K562 (cell line): ENCODE data around the gene CTDSPL2. TPM values are rescaled to one million over a fixed set of nuclear protein-coding genes. Genes with fewer than 3 reads are reported as not detected.

Experiments
- ATAC-seq: fragments of 200-7000 bp; cut with Tn5 transposase; 3 replicates; pipeline ENCODE4 v1.9.1; 2020; ENCODE audit warnings: moderate library complexity
- BruUV-seq: library from RNA; stranded (reverse); fragments of 400-500 nt; replicated peaks from 2 replicates; lab custom pipeline; 2021; lab: Mats Ljungman, UMichigan
- CTCF ChIA-PET: fragments of 300-600 bp; formaldehyde crosslinking; extraction: SDS; loops from one replicate; lab custom pipeline; 2021; ENCODE audit warnings: low intra/inter-chr PET ratio; lab: Yijun Ruan, JAX
- POLR2A ChIA-PET: fragments of 300-600, 350-650 bp; sonication (Branson Sonifier 250); formaldehyde crosslinking; extraction: SDS; loops from one replicate; lab custom pipeline; 2021; ENCODE audit warnings: antibody characterized with exemption, inconsistent platforms; lab: Yijun Ruan, JAX
- DNase-seq, 4 experiments: peaks; one replicate each; pipeline versions ENCODE4 v3.0.0 to v3.0.0-alpha.2; 2011 to 2018; ENCODE audit warnings: low spot score in 3 of 4, mixed read lengths in 3 of 4; ENCODE audit errors: extremely low read depth in 1 of 4
- FAIRE-seq: peaks from 2 replicates; lab custom pipeline; 2011; peaks lifted over from hg19 to GRCh38; lab: Jason Lieb, UNC
- H2AFZ ChIP-seq: 2 replicates; pipeline ENCODE4 v1.6.0; 2011; ENCODE audit warnings: low read depth, low read length, control low read depth, inconsistent platforms
- H3K27ac ChIP-seq: fragments of 200-600 bp; 3 replicates; pipeline ENCODE4 v1.8.0; 2011; ENCODE audit warnings: low read depth, mild to moderate bottlenecking, control low read depth, inconsistent platforms, low read length, moderate library complexity, mixed read lengths; ENCODE audit errors: extremely low read depth
- H3K27me3 ChIP-seq, 2 experiments: fragments of 300-600 bp in 1 of 2; 2 replicates in 1 of 2; 3 replicates in 1 of 2; pipeline versions ENCODE4 v1.6.0 to v1.8.0; 2011; ENCODE audit warnings: inconsistent platforms in 2 of 2, low read length in 2 of 2, mild to moderate bottlenecking in 1 of 2, mixed read lengths in 1 of 2, moderate library complexity in 1 of 2; ENCODE audit not compliant: control insufficient read depth in 2 of 2, insufficient read depth in 2 of 2
- H3K36me3 ChIP-seq: fragments of 300-600 bp; 3 replicates; pipeline ENCODE4 v1.8.0; 2011; ENCODE audit warnings: mild to moderate bottlenecking, low read length, inconsistent platforms; ENCODE audit not compliant: control insufficient read depth, insufficient read depth
- H3K4me1 ChIP-seq, 2 experiments: fragments of 200-600 bp in 1 of 2; replicated peaks in 1 of 2; 2 replicates in 1 of 2; 3 replicates in 1 of 2; pipeline versions ENCODE4 v1.5.1 to v1.8.0; 2011; ENCODE audit warnings: inconsistent platforms in 2 of 2, low read length in 2 of 2, mild to moderate bottlenecking in 1 of 2, mixed read lengths in 1 of 2, moderate library complexity in 1 of 2; ENCODE audit not compliant: control insufficient read depth in 2 of 2, insufficient read depth in 2 of 2
- H3K4me2 ChIP-seq: 2 replicates; pipeline ENCODE4 v1.6.1; 2011; ENCODE audit warnings: low read length, control low read depth, inconsistent platforms, mixed read lengths; ENCODE audit not compliant: insufficient read depth
- H3K4me3 ChIP-seq: fragments of 200-600 bp; sonication (generic), shearing (Covaris generic); 2 replicates; pipeline ENCODE4 v1.5.1; 2016; ENCODE audit warnings: control low read depth, inconsistent platforms
- H3K79me2 ChIP-seq: fragments of 200-600 bp; 3 replicates; pipeline ENCODE4 v1.8.0; 2011; ENCODE audit warnings: low read length, inconsistent platforms; ENCODE audit not compliant: control insufficient read depth, insufficient read depth
- H3K9ac ChIP-seq, 2 experiments: 2 replicates each; pipeline versions ENCODE4 v1.6.0 to v1.6.1; 2011; ENCODE audit warnings: low read depth in 2 of 2, low read length in 2 of 2, control low read depth in 1 of 2, inconsistent platforms in 1 of 2, mild to moderate bottlenecking in 1 of 2, mixed read lengths in 1 of 2; ENCODE audit not compliant: insufficient read depth in 1 of 2
- H3K9me1 ChIP-seq: one replicate; pipeline ENCODE4 v1.6.0; 2011; ENCODE audit warnings: inconsistent platforms, mild to moderate bottlenecking, low read length, moderate library complexity; ENCODE audit not compliant: control insufficient read depth, insufficient read depth
- H3K9me3 ChIP-seq: replicated peaks from 2 replicates; pipeline ENCODE4 v1.5.1; 2011; ENCODE audit warnings: low read depth, low read length, inconsistent platforms; ENCODE audit not compliant: control insufficient read depth, insufficient read depth
- H4K20me1 ChIP-seq: replicated peaks from 2 replicates; pipeline ENCODE4 v1.6.1; 2011; ENCODE audit warnings: low read length, inconsistent platforms, mixed read lengths; ENCODE audit not compliant: control insufficient read depth, insufficient read depth
- BCL6 ChIP-seq: fragments of 250-450 bp; sonication (Bioruptor Pico); IDR thresholded peaks from 2 replicates; pipeline ENCODE4 v1.4.0; 2020
- EWSR1 ChIP-seq: fragments of 450-650 bp; IDR thresholded peaks from 2 replicates; pipeline ENCODE4 v1.6.1; 2018; ENCODE audit warnings: borderline replicate concordance, mild to moderate bottlenecking, low read depth, moderate library complexity; ENCODE audit not compliant: partially characterized antibody
- FOSL1 ChIP-seq: fragments of 200-800 bp; sonication (Bioruptor generic); conservative IDR thresholded peaks from 2 replicates; pipeline ENCODE4 v1.6.1; 2016; ENCODE audit warnings: missing genetic modification characterization, missing compliant biosample characterization
- MEIS2 ChIP-seq: fragments of 450-650 bp; IDR thresholded peaks from 2 replicates; pipeline ENCODE4 v1.6.1; 2014; ENCODE audit warnings: mild to moderate bottlenecking; ENCODE audit not compliant: partially characterized antibody
- MIER1 ChIP-seq: fragments of 450-650 bp; IDR thresholded peaks from 2 replicates; pipeline ENCODE4 v1.6.1; 2016; ENCODE audit warnings: antibody characterized with exemption, mild to moderate bottlenecking, low read depth
- TAF9B ChIP-seq: fragments of 450-650 bp; IDR thresholded peaks from 2 replicates; pipeline ENCODE4 v1.6.1; 2018; ENCODE audit warnings: mild to moderate bottlenecking; ENCODE audit not compliant: partially characterized antibody
- TAL1 ChIP-seq: fragments of 450-650 bp; IDR thresholded peaks from 2 replicates; pipeline ENCODE4 v1.6.1; 2016; ENCODE audit warnings: mild to moderate bottlenecking
- TRIM28 ChIP-seq: fragments of 450-650 bp; IDR thresholded peaks from 2 replicates; pipeline ENCODE4 v1.6.1; 2017
- XRCC4 ChIP-seq: IDR thresholded peaks from one replicate; pipeline ENCODE4 v1.6.1; 2011; ENCODE audit not compliant: insufficient read depth, insufficient read length; ENCODE audit errors: extremely low read depth
- XRCC5 ChIP-seq: fragments of 200-400 bp; formaldehyde crosslinking; IDR thresholded peaks from 2 replicates; pipeline ENCODE4 v1.6.1; 2017; ENCODE audit warnings: low read depth, mild to moderate bottlenecking, low read length
- ZNF57 ChIP-seq: fragments of 450-650 bp; formaldehyde crosslinking; IDR thresholded peaks from 2 replicates; pipeline ENCODE4 v1.4.0; 2020; ENCODE audit warnings: mild to moderate bottlenecking, moderate library complexity
- WGBS: fragments of 100-300 bp; shearing (Covaris generic); methylation state at CpG from one replicate; pipeline ENCODE4 v1.1.6; 2016; ENCODE audit warnings: low coverage, mixed read lengths; ENCODE audit not compliant: insufficient coverage; ENCODE audit errors: missing lambda C conversion rate; 5-methylcytosine and 5-hydroxymethylcytosine counted together
- in situ Hi-C: fragments of 300-500 bp; cut with MboI; formaldehyde crosslinking; loops from 4 replicates; pipeline ENCODE4 v1.15.0; 2018; ENCODE audit warnings: inconsistent platforms, mixed read lengths
- intact Hi-C: fragments of 100-400 bp; cut with micrococcal nuclease; formaldehyde crosslinking; loops from 2 replicates; pipeline ENCODE4 v1.14.2; 2022
- polyA plus RNA-seq, 8 experiments: library from polyadenylated mRNA; depleted of rRNA in 4 of 8; stranded (reverse) in 5 of 8; unstranded in 3 of 8; fragments of >200 nt; fragmentation: Nextera tagmentation in 2 of 8; fragmentation: Illumina TruSeq in 1 of 8; extraction: Ambion mirVana in 2 of 8; extraction: Trizol in 1 of 8; gene quantifications; 2 replicates each; pipeline versions ENCODE4 v1.2.1 to v1.2.3, GENCODE V29; 2011 to 2014; ENCODE audit warnings: inconsistent platforms in 1 of 8, missing spikeins in 1 of 8
- total RNA-seq, 7 experiments: library from RNA; depleted of rRNA in 6 of 7; stranded (reverse); fragments of >200 nt in 6 of 7; fragmentation: Illumina TruSeq in 2 of 7; extraction: Trizol in 2 of 7; gene quantifications; 2 replicates each; pipeline versions ENCODE4 v1.2.1 to v1.2.3, GENCODE V29; 2011 to 2021; ENCODE audit warnings: low replicate concordance in 1 of 7
- TF ChIP-seq, protein P1 (sequence below): sonication (generic); formaldehyde crosslinking; IDR thresholded peaks from 2 replicates; pipeline ENCODE4 v1.5.0; 2020; ENCODE audit warnings: missing genetic modification reagents
- TF ChIP-seq, protein P2 (sequence below), 2 experiments: fragments of 450-650 bp in 1 of 2; sonication (generic) in 1 of 2; formaldehyde crosslinking in 1 of 2; IDR thresholded peaks in 1 of 2; conservative IDR thresholded peaks in 1 of 2; 2 replicates each; pipeline versions ENCODE4 v1.6.1 to v1.8.1; 2016 to 2023; ENCODE audit warnings: mild to moderate bottlenecking in 2 of 2, moderate library complexity in 2 of 2, inconsistent platforms in 1 of 2, missing genetic modification reagents in 1 of 2
- TF ChIP-seq, protein P3 (sequence below): IDR thresholded peaks from 3 replicates; pipeline ENCODE4 v1.6.1; 2011; ENCODE audit warnings: borderline replicate concordance, mild to moderate bottlenecking, moderate library complexity; ENCODE audit not compliant: insufficient read length; ENCODE audit errors: extremely low read depth
- TF ChIP-seq, protein P4 (sequence below): sonication (generic); formaldehyde crosslinking; IDR thresholded peaks from 2 replicates; pipeline ENCODE4 v1.8.0; 2022; ENCODE audit warnings: mild to moderate bottlenecking, missing genetic modification reagents

The CTDSPL2 gene
- total and polyA plus RNA-seq, 9 of the 15 experiments (the other 6 are each of a cell fraction or from before 2014, with no cell fraction given): 16.8 to 79.0 (median 53.1) TPM

DNA sequence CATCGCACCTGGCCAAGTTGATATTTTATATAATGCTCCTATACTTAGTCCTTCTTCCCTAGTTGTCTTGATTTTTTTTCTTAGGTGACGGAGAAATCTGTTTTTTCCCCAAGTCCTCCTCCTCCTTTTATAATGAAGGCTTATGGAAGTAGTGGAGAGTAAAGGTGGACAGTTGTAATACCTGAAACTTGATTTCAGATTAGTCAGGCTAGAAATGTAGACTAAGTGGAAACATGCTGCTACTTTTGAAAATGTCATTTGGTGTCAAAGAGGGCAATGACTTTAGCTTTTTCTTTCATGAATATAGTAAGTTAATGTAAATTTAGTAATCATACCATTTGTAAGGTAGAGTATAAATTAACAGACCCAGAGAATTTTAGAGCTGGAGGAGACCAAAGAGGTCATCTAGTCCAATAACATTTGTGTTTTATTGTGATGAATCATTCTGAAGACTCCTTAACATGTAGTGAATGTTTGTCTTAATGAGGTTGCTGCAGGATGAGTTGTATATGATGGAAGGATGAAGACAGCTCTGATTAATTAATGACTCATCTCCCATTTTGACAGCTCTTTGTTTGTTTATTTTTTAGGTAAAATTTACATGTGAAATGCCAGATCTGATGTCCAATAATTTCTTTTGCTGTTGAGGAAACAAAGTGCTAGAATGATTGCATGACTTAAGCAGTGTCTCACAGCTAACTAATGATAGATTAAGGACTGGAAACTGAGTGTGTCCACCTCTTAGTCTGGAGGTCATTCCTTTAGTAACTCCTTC is 8.7 kb downstream of the CTDSPL2 start:
- H2AFZ ChIP-seq: no peak overlapping the region
- H3K27ac ChIP-seq: no peak overlapping the region
- no peak overlapping the region for H3K4me3 ChIP-seq
- FAIRE-seq (no peak), DNase-seq (no peak), ATAC-seq (no peak)
- 100% methylated on average over 2 of the region's 2 CpGs for WGBS
- H3K9ac ChIP-seq: no peak overlapping the region
- H3K36me3 ChIP-seq: peaks cover 25% of the 10 kb centered on the region; the same call in 2 of the 3 replicates
- no peak overlapping the region for H3K4me2 ChIP-seq
- H3K9me3 ChIP-seq: no peaks in the 10 kb centered on the region
- in situ Hi-C loops (no loop called here), intact Hi-C loops (no loop called here)
- peaks cover 5 to 9% of the 10 kb centered on the region in 2 experiments; a peak in 4 of 5 replicates for H3K4me1 ChIP-seq
- CTCF ChIA-PET: no interaction called here
- POLR2A ChIA-PET: interaction anchor here (0.6 to 1.9 kb wide), 4 partner anchors 8 to 110 kb away, joined by 3 to 11 read pairs (median 5); partner anchors contain the start of gene CTDSPL2
- H3K79me2 ChIP-seq: peaks cover 97% of the 10 kb centered on the region
- BruUV-seq: TSS peak; percentile 6
- H3K9me1 ChIP-seq: no peaks in the 10 kb centered on the region
- H3K27me3 ChIP-seq: no peaks in the 10 kb centered on the region
- H4K20me1 ChIP-seq: peaks cover 14% of the 10 kb centered on the region
- no peak for TF ChIP-seq TAF9B
- TF ChIP-seq MEIS2: peak; percentile 82
- no peak for TF ChIP-seq BCL6 (CRISPR knock-in tag)
- TF ChIP-seq, protein P1, sequence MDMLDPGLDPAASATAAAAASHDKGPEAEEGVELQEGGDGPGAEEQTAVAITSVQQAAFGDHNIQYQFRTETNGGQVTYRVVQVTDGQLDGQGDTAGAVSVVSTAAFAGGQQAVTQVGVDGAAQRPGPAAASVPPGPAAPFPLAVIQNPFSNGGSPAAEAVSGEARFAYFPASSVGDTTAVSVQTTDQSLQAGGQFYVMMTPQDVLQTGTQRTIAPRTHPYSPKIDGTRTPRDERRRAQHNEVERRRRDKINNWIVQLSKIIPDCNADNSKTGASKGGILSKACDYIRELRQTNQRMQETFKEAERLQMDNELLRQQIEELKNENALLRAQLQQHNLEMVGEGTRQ (CRISPR knock-in tag): no peak
- no peak for TF ChIP-seq ZNF57
- TF ChIP-seq TAL1: no peak
- 0 out of 2 replicates have a peak, but pooled peaks have one; percentile 17 for TF ChIP-seq FOSL1 (tag)
- TF ChIP-seq, protein P2, sequence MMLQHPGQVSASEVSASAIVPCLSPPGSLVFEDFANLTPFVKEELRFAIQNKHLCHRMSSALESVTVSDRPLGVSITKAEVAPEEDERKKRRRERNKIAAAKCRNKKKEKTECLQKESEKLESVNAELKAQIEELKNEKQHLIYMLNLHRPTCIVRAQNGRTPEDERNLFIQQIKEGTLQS (IDR thresholded peaks at IDR 0.05): peak; percentile 50
- TF ChIP-seq, protein P2 (CRISPR knock-in tag; conservative IDR thresholded peaks at IDR 0.05): no peak
- TF ChIP-seq XRCC5: no peak
- TF ChIP-seq, protein P3, sequence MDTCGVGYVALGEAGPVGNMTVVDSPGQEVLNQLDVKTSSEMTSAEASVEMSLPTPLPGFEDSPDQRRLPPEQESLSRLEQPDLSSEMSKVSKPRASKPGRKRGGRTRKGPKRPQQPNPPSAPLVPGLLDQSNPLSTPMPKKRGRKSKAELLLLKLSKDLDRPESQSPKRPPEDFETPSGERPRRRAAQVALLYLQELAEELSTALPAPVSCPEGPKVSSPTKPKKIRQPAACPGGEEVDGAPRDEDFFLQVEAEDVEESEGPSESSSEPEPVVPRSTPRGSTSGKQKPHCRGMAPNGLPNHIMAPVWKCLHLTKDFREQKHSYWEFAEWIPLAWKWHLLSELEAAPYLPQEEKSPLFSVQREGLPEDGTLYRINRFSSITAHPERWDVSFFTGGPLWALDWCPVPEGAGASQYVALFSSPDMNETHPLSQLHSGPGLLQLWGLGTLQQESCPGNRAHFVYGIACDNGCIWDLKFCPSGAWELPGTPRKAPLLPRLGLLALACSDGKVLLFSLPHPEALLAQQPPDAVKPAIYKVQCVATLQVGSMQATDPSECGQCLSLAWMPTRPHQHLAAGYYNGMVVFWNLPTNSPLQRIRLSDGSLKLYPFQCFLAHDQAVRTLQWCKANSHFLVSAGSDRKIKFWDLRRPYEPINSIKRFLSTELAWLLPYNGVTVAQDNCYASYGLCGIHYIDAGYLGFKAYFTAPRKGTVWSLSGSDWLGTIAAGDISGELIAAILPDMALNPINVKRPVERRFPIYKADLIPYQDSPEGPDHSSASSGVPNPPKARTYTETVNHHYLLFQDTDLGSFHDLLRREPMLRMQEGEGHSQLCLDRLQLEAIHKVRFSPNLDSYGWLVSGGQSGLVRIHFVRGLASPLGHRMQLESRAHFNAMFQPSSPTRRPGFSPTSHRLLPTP: no peak
- TF ChIP-seq MIER1: no peak
- TF ChIP-seq TRIM28: no peak
- TF ChIP-seq, protein P4, sequence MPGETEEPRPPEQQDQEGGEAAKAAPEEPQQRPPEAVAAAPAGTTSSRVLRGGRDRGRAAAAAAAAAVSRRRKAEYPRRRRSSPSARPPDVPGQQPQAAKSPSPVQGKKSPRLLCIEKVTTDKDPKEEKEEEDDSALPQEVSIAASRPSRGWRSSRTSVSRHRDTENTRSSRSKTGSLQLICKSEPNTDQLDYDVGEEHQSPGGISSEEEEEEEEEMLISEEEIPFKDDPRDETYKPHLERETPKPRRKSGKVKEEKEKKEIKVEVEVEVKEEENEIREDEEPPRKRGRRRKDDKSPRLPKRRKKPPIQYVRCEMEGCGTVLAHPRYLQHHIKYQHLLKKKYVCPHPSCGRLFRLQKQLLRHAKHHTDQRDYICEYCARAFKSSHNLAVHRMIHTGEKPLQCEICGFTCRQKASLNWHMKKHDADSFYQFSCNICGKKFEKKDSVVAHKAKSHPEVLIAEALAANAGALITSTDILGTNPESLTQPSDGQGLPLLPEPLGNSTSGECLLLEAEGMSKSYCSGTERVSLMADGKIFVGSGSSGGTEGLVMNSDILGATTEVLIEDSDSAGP (CRISPR knock-in tag): no peak
- no peak for TF ChIP-seq XRCC4
- TF ChIP-seq EWSR1: no peak
